Astrocyte (in vitro differentiated cells and primary cell): ENCODE measurements around the gene PI16. TPM values are rescaled to one million over a fixed set of nuclear protein-coding genes. Genes with fewer than 3 reads are reported as not detected.

Source experiments
- DNase-seq: peaks from one replicate; pipeline ENCODE4 v3.0.0-alpha.2; 2010; ENCODE audit warnings: low read depth
- FAIRE-seq: peaks from 2 replicates; lab custom pipeline; 2011; peaks lifted over from hg19 to GRCh38; lab: Jason Lieb, UNC
- H2AFZ ChIP-seq: 2 replicates; pipeline ENCODE4 v1.6.0; 2012; ENCODE audit warnings: low read depth, low read length, inconsistent platforms
- H3K27ac ChIP-seq: 2 replicates; pipeline ENCODE4 v1.5.1; 2011; ENCODE audit warnings: low read depth, low read length, inconsistent platforms
- H3K27me3 ChIP-seq: 2 replicates; pipeline ENCODE4 v1.6.0; 2011; ENCODE audit warnings: low read length, inconsistent platforms; ENCODE audit not compliant: insufficient read depth
- H3K36me3 ChIP-seq: 2 replicates; pipeline ENCODE4 v1.5.1; 2011; ENCODE audit warnings: low read length, inconsistent platforms; ENCODE audit not compliant: insufficient read depth
- H3K4me1 ChIP-seq: 2 replicates; pipeline ENCODE4 v1.5.1; 2011; ENCODE audit warnings: low read length, inconsistent platforms; ENCODE audit not compliant: insufficient read depth
- H3K4me2 ChIP-seq: 2 replicates; pipeline ENCODE4 v1.6.0; 2012; ENCODE audit warnings: low read length, inconsistent platforms
- H3K4me3 ChIP-seq: 2 replicates; pipeline ENCODE4 v1.5.1; 2011; ENCODE audit warnings: low read depth, mild to moderate bottlenecking, low read length, inconsistent platforms; ENCODE audit not compliant: insufficient read depth
- H3K79me2 ChIP-seq: 2 replicates; pipeline ENCODE4 v1.6.0; 2012; ENCODE audit warnings: mild to moderate bottlenecking, low read length, inconsistent platforms; ENCODE audit not compliant: insufficient read depth
- H3K9ac ChIP-seq: 2 replicates; pipeline ENCODE4 v1.6.0; 2012; ENCODE audit warnings: mild to moderate bottlenecking, low read length, inconsistent platforms
- H3K9me3 ChIP-seq: 2 replicates; pipeline ENCODE4 v1.5.1; 2012; ENCODE audit warnings: low read depth, mild to moderate bottlenecking, low read length, inconsistent platforms; ENCODE audit not compliant: insufficient read depth
- H4K20me1 ChIP-seq: 2 replicates; pipeline ENCODE4 v1.6.0; 2012; ENCODE audit warnings: low read length, inconsistent platforms; ENCODE audit not compliant: insufficient read depth
- H3K27ac Mint-ChIP-seq: one replicate; pipeline ENCODE4 v1.8.0; 2021; ENCODE audit warnings: mild to moderate bottlenecking, mixed read lengths; ENCODE audit not compliant: unreplicated experiment
- H3K27me3 Mint-ChIP-seq: one replicate; pipeline ENCODE4 v1.8.0; 2021; ENCODE audit warnings: low read depth, mixed read lengths; ENCODE audit not compliant: unreplicated experiment
- H3K36me3 Mint-ChIP-seq: one replicate; pipeline ENCODE4 v1.8.0; 2021; ENCODE audit warnings: low read depth, mixed read lengths; ENCODE audit not compliant: unreplicated experiment
- H3K4me1 Mint-ChIP-seq: one replicate; pipeline ENCODE4 v1.8.0; 2021; ENCODE audit warnings: low read depth, mixed read lengths; ENCODE audit not compliant: unreplicated experiment
- H3K4me3 Mint-ChIP-seq: one replicate; pipeline ENCODE4 v1.8.0; 2021; ENCODE audit warnings: mild to moderate bottlenecking, moderate library complexity, mixed read lengths; ENCODE audit not compliant: unreplicated experiment
- H3K9me3 Mint-ChIP-seq: one replicate; pipeline ENCODE4 v1.8.0; 2021; ENCODE audit warnings: mild to moderate bottlenecking, mixed read lengths; ENCODE audit not compliant: unreplicated experiment
- CTCF ChIP-seq: IDR thresholded peaks from 2 replicates; pipeline ENCODE4 v1.5.1; 2011; ENCODE audit warnings: low read depth, mild to moderate bottlenecking, inconsistent platforms, low read length, moderate library complexity; ENCODE audit not compliant: insufficient read depth
- EZH2 ChIP-seq: IDR thresholded peaks from 2 replicates; pipeline ENCODE4 v1.6.1; 2012; ENCODE audit warnings: mild to moderate bottlenecking, low read length, inconsistent platforms; ENCODE audit not compliant: insufficient read depth
- total RNA-seq: library from RNA; stranded (reverse); gene quantifications from 2 replicates; pipeline ENCODE4 v1.2.1, GENCODE V29; 2021

The PI16 gene
- total RNA-seq, 1 donor from 2014 or later, result not detected

GRCh38 chr6:36970892-36971842 is 16.6 kb downstream of the PI16 start:
- TF ChIP-seq EZH2, result no peak
- TF ChIP-seq CTCF, result no peak
- Mint-ChIP-seq H3K27ac (no peak overlapping the region), H3K4me1 (peaks cover 6% of the 10 kb centered on the region), H3K27me3 (no peaks in the 10 kb centered on the region), H3K4me3 (no peak overlapping the region), H3K36me3 (peaks cover 29% of the 10 kb centered on the region), H3K9me3 (no peaks in the 10 kb centered on the region)
- Histone ChIP-seq H3K79me2 (no peaks in the 10 kb centered on the region), H3K9ac (no peak overlapping the region), H3K27me3 (no peaks in the 10 kb centered on the region), H3K4me3 (no peak overlapping the region), H3K4me1 (no peaks in the 10 kb centered on the region), H4K20me1 (peaks cover 62% of the 10 kb centered on the region), H2AFZ (no peak overlapping the region), H3K36me3 (peaks cover 70% of the 10 kb centered on the region), H3K9me3 (no peaks in the 10 kb centered on the region), H3K27ac (no peak overlapping the region), H3K4me2 (no peak overlapping the region)
- DNase-seq, result no peak
- FAIRE-seq, result no peak

- peaks cover 6% of the 10 kb centered on the region for H3K4me1 Mint-ChIP-seq
- no peaks in the 10 kb centered on the region for H3K9me3 ChIP-seq
- no peak overlapping the region for H3K4me2 ChIP-seq
- H3K4me3 ChIP-seq, result no peak overlapping the region
- TF ChIP-seq EZH2 (no peak), CTCF (no peak)
- FAIRE-seq (no peak), DNase-seq (no peak)
- H3K4me3 Mint-ChIP-seq, result no peak overlapping the region
- no peaks in the 10 kb centered on the region for H3K4me1 ChIP-seq
- no peak overlapping the region for H3K27ac Mint-ChIP-seq
- H4K20me1 ChIP-seq, result peaks cover 71% of the 10 kb centered on the region
- peaks cover 30% of the 10 kb centered on the region for H3K36me3 Mint-ChIP-seq
- no peak overlapping the region for H3K27ac ChIP-seq
- H3K9ac ChIP-seq, result no peak overlapping the region
- no peaks in the 10 kb centered on the region for H3K27me3 ChIP-seq
- H3K27me3 Mint-ChIP-seq, result no peaks in the 10 kb centered on the region
- H3K79me2 ChIP-seq, result peaks cover 6% of the 10 kb centered on the region
- H3K9me3 Mint-ChIP-seq, result no peaks in the 10 kb centered on the region
- H3K36me3 ChIP-seq, result peaks cover 76% of the 10 kb centered on the region
- no peak overlapping the region for H2AFZ ChIP-seq
Measured at GRCh38 chr6:36971921-36972673, 17.6 kb downstream of the PI16 start.
